ENCODE data around the gene CYBB.

The CYBB gene

DNA sequence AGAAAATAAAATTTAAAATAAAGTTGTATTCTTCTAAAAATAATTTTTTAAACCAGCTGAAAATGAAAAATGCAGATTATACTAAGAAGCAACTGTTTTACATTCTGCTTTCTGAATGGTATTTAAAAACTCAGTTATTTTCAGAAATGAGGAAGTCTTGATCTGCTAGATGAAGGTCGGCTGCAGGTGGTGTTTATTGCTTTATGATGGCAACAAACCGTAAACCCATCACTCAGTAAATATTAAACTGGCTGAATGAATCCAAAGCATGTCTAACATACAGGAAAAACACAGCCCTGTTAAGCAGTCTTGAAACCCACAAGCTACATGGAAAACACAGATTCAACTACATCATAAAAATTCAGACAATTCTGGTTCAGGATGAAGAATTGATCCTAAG lies 38.2 kb downstream of the CYBB start:
- no peak for DNase-seq (ENCODE audit: extremely low read depth, insufficient read length)
- Histone ChIP-seq H3K36me3 (ENCODE audit: control insufficient read depth, insufficient read depth, low read length) (no peaks in the 10 kb centered on the region), H3K4me3 (replicated peaks; ENCODE audit: low read depth, low read length) (no peak overlapping the region), H3K27me3 (replicated peaks; ENCODE audit: control insufficient read depth, insufficient read depth, low read length) (no peaks in the 10 kb centered on the region)
- TF ChIP-seq, protein P1, sequence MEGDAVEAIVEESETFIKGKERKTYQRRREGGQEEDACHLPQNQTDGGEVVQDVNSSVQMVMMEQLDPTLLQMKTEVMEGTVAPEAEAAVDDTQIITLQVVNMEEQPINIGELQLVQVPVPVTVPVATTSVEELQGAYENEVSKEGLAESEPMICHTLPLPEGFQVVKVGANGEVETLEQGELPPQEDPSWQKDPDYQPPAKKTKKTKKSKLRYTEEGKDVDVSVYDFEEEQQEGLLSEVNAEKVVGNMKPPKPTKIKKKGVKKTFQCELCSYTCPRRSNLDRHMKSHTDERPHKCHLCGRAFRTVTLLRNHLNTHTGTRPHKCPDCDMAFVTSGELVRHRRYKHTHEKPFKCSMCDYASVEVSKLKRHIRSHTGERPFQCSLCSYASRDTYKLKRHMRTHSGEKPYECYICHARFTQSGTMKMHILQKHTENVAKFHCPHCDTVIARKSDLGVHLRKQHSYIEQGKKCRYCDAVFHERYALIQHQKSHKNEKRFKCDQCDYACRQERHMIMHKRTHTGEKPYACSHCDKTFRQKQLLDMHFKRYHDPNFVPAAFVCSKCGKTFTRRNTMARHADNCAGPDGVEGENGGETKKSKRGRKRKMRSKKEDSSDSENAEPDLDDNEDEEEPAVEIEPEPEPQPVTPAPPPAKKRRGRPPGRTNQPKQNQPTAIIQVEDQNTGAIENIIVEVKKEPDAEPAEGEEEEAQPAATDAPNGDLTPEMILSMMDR (IDR thresholded peaks at IDR 0.05; ENCODE audit: insufficient read depth, low read length, poor library complexity, severe bottlenecking), result no peak

DNA sequence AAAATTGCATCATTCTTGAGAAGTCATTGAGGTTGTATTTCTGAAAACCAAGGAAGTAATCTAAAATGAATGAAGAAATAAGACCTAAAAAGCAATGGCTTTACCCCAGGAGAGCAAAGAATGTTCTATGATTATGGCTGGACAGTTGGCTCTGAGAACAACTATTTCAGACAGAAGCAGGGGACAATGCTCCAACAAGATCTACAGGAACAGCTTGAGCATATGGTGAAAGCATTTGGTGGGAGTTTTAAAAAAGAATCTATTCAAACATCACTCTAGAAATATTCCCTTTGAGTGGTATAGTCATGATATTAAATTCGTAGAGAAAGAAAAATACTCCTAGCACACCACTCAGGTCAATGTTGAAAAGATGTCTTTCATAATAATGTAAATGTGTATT lies 40.8 kb downstream of the CYBB start:
- TF ChIP-seq, protein P1 (IDR thresholded peaks at IDR 0.05; ENCODE audit: insufficient read depth, low read length, poor library complexity, severe bottlenecking), result no peak
- Histone ChIP-seq H3K4me3 (replicated peaks; ENCODE audit: low read depth, low read length) (no peak overlapping the region), H3K27me3 (replicated peaks; ENCODE audit: control insufficient read depth, insufficient read depth, low read length) (no peaks in the 10 kb centered on the region), H3K36me3 (ENCODE audit: control insufficient read depth, insufficient read depth, low read length) (no peaks in the 10 kb centered on the region)
- DNase-seq (ENCODE audit: extremely low read depth, insufficient read length), result no peak

DNA sequence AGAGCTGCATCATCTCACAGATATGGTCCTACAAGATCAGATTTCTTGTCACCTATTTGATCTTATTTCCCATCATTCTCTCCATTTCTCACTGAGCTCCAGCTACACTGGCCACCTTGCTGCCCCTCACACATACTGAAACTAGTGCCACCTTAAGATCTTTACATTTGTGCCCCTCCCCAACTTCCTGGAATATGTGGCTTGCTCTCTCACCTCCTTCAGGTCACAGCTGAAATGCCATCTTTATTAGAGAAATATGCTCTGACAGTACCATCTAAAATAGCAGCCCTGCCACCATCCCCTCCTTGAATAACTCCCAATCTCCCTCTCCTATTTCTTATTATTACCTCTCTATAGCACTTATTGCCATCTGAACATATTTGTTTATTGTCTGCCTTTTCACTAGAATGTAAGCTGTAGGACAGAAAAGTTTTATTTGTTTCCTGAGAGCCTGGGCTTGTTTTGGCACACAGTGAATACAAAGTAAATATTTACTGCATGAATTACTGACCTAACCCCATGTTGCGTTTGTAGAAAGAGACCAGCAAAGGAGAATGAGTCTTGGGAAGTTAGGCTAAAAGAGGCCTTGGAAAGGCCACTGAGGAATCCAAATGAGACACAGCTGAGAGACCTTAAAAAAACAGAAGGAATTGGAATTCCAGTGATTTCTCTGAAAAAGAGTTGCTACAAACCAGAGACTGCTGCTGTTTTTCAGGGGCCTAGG lies 44.8 kb downstream of the CYBB start:
- Histone ChIP-seq H3K4me3 (replicated peaks; ENCODE audit: low read depth, low read length) (no peak overlapping the region), H3K36me3 (ENCODE audit: control insufficient read depth, insufficient read depth, low read length) (no peaks in the 10 kb centered on the region), H3K27me3 (replicated peaks; ENCODE audit: control insufficient read depth, insufficient read depth, low read length) (no peaks in the 10 kb centered on the region)
- TF ChIP-seq, protein P1 (IDR thresholded peaks at IDR 0.05; ENCODE audit: insufficient read depth, low read length, poor library complexity, severe bottlenecking), result peak; percentile 2
- no peak for DNase-seq (ENCODE audit: extremely low read depth, insufficient read length)

DNA sequence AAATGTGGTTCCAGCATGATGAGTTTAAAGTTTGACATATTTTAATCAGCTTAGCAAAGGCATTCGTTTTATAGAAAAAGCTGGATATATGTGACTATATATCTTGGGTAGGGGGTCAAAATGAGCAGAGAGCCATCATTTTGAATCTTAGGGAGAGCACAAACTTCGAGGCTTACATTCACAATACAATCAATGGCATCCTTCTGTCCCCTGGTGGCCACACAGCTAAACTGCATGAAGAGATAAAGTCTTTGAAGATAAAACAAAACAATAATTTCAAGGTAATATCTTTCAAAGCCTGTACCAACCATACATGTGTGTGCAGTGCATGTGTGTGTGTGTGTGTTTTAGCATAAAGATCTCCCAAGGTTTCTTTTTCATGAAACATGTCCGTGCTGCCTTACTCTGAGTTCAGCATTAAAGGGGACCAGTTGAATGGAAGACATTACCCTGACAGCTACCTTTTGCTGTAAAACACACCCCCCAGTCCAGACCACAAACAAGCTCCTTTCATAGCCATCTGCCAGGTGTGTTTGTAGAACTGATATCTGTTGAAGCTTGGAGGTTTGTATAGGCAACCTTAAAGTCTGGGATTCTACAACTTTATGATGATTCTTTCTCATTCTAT lies 45.5 kb downstream of the CYBB start:
- Histone ChIP-seq H3K36me3 (ENCODE audit: control insufficient read depth, insufficient read depth, low read length) (no peaks in the 10 kb centered on the region), H3K27me3 (replicated peaks; ENCODE audit: control insufficient read depth, insufficient read depth, low read length) (no peaks in the 10 kb centered on the region), H3K4me3 (replicated peaks; ENCODE audit: low read depth, low read length) (no peak overlapping the region)
- DNase-seq (ENCODE audit: extremely low read depth, insufficient read length), result no peak
- TF ChIP-seq, protein P1 (IDR thresholded peaks at IDR 0.05; ENCODE audit: insufficient read depth, low read length, poor library complexity, severe bottlenecking), result peak; percentile 96

DNA sequence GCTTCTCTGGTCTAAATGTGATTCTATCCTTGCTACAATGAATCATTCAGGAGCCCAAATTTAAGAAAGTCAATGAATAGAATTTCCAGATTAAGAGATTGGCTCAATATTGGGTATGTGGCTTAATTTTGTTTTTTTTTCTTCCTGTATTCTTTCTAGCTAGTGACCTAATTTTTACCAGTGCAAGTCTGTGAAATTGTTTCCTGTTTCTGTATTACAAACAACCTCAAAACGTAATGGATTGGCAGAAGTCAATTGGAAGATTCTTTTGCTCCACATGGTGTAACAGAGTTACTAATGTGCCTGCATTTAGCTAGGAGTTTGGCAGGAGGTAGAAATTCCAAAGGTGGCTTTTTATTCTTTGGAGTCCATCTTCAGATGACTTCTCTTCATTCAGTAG lies 49.9 kb downstream of the CYBB start:
- Histone ChIP-seq H3K36me3 (ENCODE audit: control insufficient read depth, insufficient read depth, low read length) (no peaks in the 10 kb centered on the region), H3K4me3 (replicated peaks; ENCODE audit: low read depth, low read length) (no peak overlapping the region), H3K27me3 (replicated peaks; ENCODE audit: control insufficient read depth, insufficient read depth, low read length) (no peaks in the 10 kb centered on the region)
- DNase-seq (ENCODE audit: extremely low read depth, insufficient read length), result no peak
- TF ChIP-seq, protein P1 (IDR thresholded peaks at IDR 0.05; ENCODE audit: insufficient read depth, low read length, poor library complexity, severe bottlenecking), result no peak

Measured in GM06990 (cell line).